Stimulated activated naive CD4-positive, alpha-beta T cell (primary cell): ENCODE data around the gene R3HDM2.

Experiments used
- DNase-seq, 6 experiments: peaks; one replicate each; lab custom pipeline; 2025; lab: John Stamatoyannopoulos, UW

R3HDM2 gene

GRCh38 chr12:57268264-57268663, 162.6 kb downstream of the R3HDM2 start:
- no peak for DNase-seq

- no peak for DNase-seq
Measured at GRCh38 chr12:57266681-57267080, 164.2 kb downstream of the R3HDM2 start.

GRCh38 chr12:57263096-57263495, 167.7 kb downstream of the R3HDM2 start:
- no peak for DNase-seq

- DNase-seq, result no peak
Measured at GRCh38 chr12:57262126-57262822, 168.6 kb downstream of the R3HDM2 start.

- no peak for DNase-seq
Measured at GRCh38 chr12:57261428-57261865, 169.4 kb downstream of the R3HDM2 start.

GRCh38 chr12:57260366-57260765, 170.5 kb downstream of the R3HDM2 start:
- no peak for DNase-seq

GRCh38 chr12:57258977-57259970, 171.6 kb downstream of the R3HDM2 start:
- DNase-seq, result no peak

GRCh38 chr12:57255916-57256315, 174.9 kb downstream of the R3HDM2 start:
- no peak for DNase-seq

- no peak for DNase-seq
Measured at GRCh38 chr12:57254506-57255280, 176.2 kb downstream of the R3HDM2 start.

- no peak for DNase-seq
Measured at GRCh38 chr12:57250956-57251355, 179.9 kb downstream of the R3HDM2 start, which contains the start of gene STAC3. Gene STAC3, minus strand, starts transcription at chr12:57251187. Its CDS starts 1,551 bp downstream, at chr12:57249636.

GRCh38 chr12:57250541-57250940, 180.3 kb downstream of the R3HDM2 start:
- DNase-seq, result no peak

- DNase-seq, result no peak
Measured at GRCh38 chr12:57248934-57249742, 181.7 kb downstream of the R3HDM2 start.

- DNase-seq, result no peak
Measured at GRCh38 chr12:57247041-57247440, 183.8 kb downstream of the R3HDM2 start.

GRCh38 chr12:57244312-57244696, 186.5 kb downstream of the R3HDM2 start:
- DNase-seq, result no peak

- DNase-seq, result peak; percentile 54 to 84 (median 73)
Measured at GRCh38 chr12:57243521-57244311, 187.1 kb downstream of the R3HDM2 start.

- DNase-seq, result peak; percentile 28 to 68 (median 51)
Measured at GRCh38 chr12:57242691-57243454, 188.0 kb downstream of the R3HDM2 start.

- peak in 2 of 6 experiments; percentile 30 to 39 for DNase-seq
Measured at GRCh38 chr12:57242329-57242690, 188.5 kb downstream of the R3HDM2 start.

- peak in 1 of 6 experiments; percentile 35 for DNase-seq
Measured at GRCh38 chr12:57241402-57242310, 189.2 kb downstream of the R3HDM2 start.
